ENCODE measurements around the gene IKZF1.

DNA sequence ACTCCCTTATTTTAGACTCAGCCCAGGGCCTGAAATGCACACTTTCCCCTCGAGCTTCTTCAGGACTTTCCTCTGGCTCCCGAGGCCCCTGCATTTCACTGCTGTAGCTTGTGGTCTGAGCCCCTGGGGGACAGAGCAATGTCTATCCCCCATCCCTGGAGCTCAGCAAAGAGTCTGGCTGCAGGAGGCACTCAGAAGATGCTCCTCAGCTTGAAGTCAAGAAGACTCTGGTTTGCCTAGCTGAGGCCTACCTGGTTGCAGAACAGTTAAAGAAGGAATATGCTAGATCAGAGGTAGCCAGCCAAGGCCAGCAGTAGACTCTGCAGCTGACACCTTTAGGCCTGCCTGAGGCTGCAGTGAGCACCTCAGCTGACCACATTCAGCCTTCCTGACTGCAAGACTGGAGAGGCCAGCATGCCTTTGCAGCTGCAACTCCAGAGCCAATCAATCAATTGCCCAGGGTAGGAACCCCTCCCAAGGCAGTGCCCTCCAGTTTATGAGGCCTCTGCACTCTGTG is 36.9 kb upstream of the IKZF1 start:
- TF ChIP-seq, protein P1, sequence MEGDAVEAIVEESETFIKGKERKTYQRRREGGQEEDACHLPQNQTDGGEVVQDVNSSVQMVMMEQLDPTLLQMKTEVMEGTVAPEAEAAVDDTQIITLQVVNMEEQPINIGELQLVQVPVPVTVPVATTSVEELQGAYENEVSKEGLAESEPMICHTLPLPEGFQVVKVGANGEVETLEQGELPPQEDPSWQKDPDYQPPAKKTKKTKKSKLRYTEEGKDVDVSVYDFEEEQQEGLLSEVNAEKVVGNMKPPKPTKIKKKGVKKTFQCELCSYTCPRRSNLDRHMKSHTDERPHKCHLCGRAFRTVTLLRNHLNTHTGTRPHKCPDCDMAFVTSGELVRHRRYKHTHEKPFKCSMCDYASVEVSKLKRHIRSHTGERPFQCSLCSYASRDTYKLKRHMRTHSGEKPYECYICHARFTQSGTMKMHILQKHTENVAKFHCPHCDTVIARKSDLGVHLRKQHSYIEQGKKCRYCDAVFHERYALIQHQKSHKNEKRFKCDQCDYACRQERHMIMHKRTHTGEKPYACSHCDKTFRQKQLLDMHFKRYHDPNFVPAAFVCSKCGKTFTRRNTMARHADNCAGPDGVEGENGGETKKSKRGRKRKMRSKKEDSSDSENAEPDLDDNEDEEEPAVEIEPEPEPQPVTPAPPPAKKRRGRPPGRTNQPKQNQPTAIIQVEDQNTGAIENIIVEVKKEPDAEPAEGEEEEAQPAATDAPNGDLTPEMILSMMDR (conservative IDR thresholded peaks at IDR 0.05 in 1 of 2, IDR thresholded peaks at IDR 0.05 in 1 of 2; ENCODE audit: extremely low read depth in 1 of 2, insufficient read depth in 1 of 2, low read depth in 1 of 2, low read length in 2 of 2): no peak
- no peak for TF ChIP-seq EZH2 (IDR thresholded peaks at IDR 0.05; ENCODE audit: borderline replicate concordance, low read length)
